Cardiac muscle cell (in vitro differentiated cells and primary cell): ENCODE measurements around the gene PELI3. TPM values are rescaled to one million over a fixed set of nuclear protein-coding genes. Genes with fewer than 3 reads are reported as not detected.

Experiments used
- DNase-seq, 2 donors: peaks; one replicate each; pipeline versions ENCODE4 v3.0.0 to v3.0.0-alpha.2; 2010 to 2017; ENCODE audit warnings: low read depth in 1 of 2, low spot score in 1 of 2
- H3K27ac ChIP-seq: fragments of 200-600 bp; sonication (generic); 2 replicates; pipeline ENCODE4 v1.5.1; 2016
- H3K27me3 ChIP-seq: fragments of 200-600 bp; sonication (generic); 2 replicates; pipeline ENCODE4 v1.6.0; 2016; ENCODE audit warnings: control low read depth
- H3K36me3 ChIP-seq: fragments of 200-600 bp; sonication (generic); 2 replicates; pipeline ENCODE4 v1.5.1; 2016; ENCODE audit warnings: control low read depth
- H3K4me1 ChIP-seq: fragments of 200-600 bp; sonication (generic); 2 replicates; pipeline ENCODE4 v1.8.1; 2017; ENCODE audit warnings: low read depth, mild to moderate bottlenecking, mixed run types
- H3K4me3 ChIP-seq: fragments of 200-600 bp; sonication (generic); 2 replicates; pipeline ENCODE4 v1.5.1; 2016; ENCODE audit warnings: mild to moderate bottlenecking
- H3K9me3 ChIP-seq: fragments of 200-600 bp; sonication (generic); 2 replicates; pipeline ENCODE4 v1.5.1; 2017; ENCODE audit warnings: low read depth, mild to moderate bottlenecking, control low read depth
- polyA plus RNA-seq: library from polyadenylated mRNA; unstranded; fragments of >200 nt; fragmentation: Nextera tagmentation; extraction: Ambion mirVana; gene quantifications from 2 replicates; pipeline ENCODE4 v1.2.1, GENCODE V29; 2016
- total RNA-seq: library from RNA; depleted of rRNA; stranded (reverse); fragments of >200 nt; gene quantifications from 2 replicates; pipeline ENCODE4 v1.2.3, GENCODE V29; 2016
- TF ChIP-seq, protein P1 (sequence below): IDR thresholded peaks from 2 replicates; pipeline ENCODE4 v1.5.1; 2012; ENCODE audit warnings: low read depth, mild to moderate bottlenecking, low read length

PELI3 gene
- total and polyA plus RNA-seq, 2 experiments from 2014 or later: 16.4 to 30.9 TPM

DNA sequence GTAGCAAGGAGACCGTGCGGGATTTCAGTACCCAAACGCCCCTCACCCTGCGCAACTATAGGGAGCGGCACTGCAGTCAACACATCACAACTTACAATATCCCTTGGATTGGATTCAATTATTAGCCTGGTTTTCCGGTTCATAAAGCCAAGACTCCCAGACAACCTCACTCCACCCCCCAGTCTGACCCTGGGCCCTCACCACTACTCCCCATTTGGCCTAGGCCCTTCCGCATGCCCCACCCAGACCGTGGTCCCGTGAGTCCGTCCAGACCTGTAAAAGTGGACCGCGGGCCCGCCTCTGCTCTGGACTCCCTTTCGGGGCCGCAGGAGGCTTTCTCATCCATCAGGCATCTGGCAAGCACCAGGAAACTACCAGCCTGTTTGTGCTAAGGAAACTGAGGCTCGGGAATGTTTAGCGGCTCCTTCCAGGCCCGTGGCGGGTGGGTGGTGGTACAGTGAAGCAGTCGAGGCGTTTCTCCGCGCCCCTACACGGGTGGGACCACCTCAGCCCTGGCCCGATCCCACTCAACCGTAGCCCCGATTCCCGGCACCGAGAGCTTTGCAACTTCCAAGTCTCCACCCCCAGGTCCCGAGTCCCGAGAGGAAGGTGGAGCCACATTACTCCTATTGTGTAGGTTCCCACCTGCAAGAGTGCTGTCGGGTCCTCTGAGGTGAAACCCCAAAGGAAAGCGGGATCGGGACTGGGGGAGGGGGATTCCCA is 12.8 kb downstream of the PELI3 start:
- H3K4me1 ChIP-seq: no peaks in the 10 kb centered on the region
- TF ChIP-seq, protein P1, sequence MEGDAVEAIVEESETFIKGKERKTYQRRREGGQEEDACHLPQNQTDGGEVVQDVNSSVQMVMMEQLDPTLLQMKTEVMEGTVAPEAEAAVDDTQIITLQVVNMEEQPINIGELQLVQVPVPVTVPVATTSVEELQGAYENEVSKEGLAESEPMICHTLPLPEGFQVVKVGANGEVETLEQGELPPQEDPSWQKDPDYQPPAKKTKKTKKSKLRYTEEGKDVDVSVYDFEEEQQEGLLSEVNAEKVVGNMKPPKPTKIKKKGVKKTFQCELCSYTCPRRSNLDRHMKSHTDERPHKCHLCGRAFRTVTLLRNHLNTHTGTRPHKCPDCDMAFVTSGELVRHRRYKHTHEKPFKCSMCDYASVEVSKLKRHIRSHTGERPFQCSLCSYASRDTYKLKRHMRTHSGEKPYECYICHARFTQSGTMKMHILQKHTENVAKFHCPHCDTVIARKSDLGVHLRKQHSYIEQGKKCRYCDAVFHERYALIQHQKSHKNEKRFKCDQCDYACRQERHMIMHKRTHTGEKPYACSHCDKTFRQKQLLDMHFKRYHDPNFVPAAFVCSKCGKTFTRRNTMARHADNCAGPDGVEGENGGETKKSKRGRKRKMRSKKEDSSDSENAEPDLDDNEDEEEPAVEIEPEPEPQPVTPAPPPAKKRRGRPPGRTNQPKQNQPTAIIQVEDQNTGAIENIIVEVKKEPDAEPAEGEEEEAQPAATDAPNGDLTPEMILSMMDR: no peak
- no peaks in the 10 kb centered on the region for H3K27me3 ChIP-seq
- H3K4me3 ChIP-seq: peak overlapping the region; percentile 60
- H3K27ac ChIP-seq: peak overlapping the region; percentile 97
- H3K9me3 ChIP-seq: no peaks in the 10 kb centered on the region
- no peaks in the 10 kb centered on the region for H3K36me3 ChIP-seq
- peak in 1 of 2 donors; percentile 45 for DNase-seq

DNA sequence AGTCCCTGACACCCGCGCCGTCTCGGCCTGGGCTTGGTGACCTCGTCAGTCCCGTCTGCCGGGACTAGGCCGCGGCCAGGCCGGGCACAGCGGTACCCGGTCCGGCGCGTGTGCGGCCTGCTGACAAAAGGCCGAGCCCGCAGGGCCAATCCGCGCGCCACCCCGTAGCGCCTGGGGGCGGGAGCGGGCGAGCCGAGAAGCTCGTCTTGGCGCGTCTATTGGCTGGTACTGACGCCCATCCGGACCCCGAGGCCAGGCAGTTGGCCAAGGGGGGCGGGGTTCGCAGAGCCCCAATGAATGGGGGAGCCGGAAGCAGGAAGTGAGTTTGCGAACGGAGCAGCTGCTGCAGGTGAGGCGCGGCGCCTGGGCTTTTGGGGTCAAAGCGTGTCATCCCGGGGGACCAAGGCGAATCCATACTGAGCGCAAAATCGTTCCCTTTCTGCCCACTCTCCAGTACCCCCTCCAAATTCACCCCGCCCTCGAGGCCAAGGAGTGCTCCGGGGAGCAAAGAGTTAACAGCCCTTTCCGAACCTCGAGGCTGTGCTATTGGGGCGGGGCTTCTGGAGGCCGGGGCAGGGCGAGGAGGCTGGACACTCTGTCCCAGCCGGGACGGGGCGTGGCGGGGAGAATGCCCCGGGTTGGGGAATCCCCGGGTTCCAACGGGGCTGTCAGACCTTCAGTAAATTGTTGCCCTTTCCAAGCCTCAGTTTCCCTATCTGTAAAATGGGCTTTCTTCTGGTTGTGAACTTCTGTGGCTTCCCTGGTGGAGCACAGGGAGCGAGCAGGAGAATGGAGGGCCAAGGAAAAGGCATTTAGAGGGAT is 13.6 kb downstream of the PELI3 start, which contains the start of gene DPP3:
Gene DPP3, plus strand, starts transcription at position 318 of the 822 bp plus-strand sequence. CDS start 1,767 bp downstream, outside the sequence.
- H3K36me3 ChIP-seq: no peaks in the 10 kb centered on the region
- DNase-seq: peak; percentile 98 to 99
- TF ChIP-seq, protein P1: no peak
- H3K4me3 ChIP-seq: peak within 1 kb of the TSS; percentile 60
- no peaks in the 10 kb centered on the region for H3K27me3 ChIP-seq
- H3K9me3 ChIP-seq: no peaks in the 10 kb centered on the region
- no peaks in the 10 kb centered on the region for H3K4me1 ChIP-seq
- peak within 1 kb of the TSS; percentile 97 for H3K27ac ChIP-seq

DNA sequence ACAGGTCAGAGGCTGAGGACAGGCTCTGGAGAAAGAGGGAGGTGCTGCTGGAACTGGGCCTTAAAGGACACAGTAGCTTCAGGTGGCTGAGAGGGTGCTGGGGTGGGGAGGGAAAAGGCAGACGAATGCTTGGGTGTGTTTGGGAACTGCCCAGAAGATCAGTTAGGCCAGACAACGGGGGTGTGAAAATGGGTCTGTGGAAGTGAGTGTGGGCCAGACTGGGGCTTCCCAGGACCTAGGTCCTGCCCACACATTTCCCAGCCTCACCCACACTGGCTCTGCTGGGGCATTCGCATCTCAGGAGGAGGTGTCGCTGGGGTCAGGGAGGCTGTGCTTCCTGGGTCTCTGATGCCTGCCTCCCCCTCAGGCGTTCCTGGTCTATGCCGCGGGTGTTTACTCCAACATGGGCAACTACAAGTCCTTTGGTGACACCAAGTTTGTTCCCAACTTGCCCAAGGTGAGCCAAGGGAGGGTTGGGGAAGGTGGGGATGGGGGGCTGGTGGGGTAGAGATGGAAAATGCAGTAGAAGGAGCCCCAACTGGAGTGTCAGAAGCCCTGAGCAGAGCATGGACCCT is 18.2 kb downstream of the PELI3 start:
- Histone ChIP-seq H3K36me3 (no peaks in the 10 kb centered on the region), H3K27me3 (no peaks in the 10 kb centered on the region), H3K9me3 (no peaks in the 10 kb centered on the region), H3K4me3 (no peak overlapping the region), H3K4me1 (no peaks in the 10 kb centered on the region), H3K27ac (no peak overlapping the region)
- TF ChIP-seq, protein P1: no peak
- DNase-seq: no peak

DNA sequence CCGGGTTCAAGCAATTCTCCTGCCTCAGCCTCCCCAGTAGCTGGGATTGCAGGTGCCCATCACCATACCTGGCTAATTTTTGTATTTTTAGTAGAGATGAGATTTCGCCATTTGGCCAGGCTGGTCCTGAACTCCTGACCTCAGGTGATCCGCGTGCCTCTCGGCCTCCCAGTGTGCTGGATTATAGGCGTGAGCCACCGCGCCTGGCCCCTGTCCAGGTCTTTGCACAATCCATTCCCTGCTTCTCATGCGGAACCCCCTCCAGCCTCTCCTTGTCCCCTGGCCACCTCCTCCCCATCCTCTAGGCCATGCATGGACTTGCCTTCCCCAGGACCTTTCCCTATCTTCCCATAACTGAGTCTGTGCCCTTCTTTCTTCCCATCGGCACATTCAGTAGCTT is 22.3 kb downstream of the PELI3 start:
- no peak for DNase-seq
- Histone ChIP-seq H3K36me3 (no peaks in the 10 kb centered on the region), H3K4me1 (no peaks in the 10 kb centered on the region), H3K9me3 (no peaks in the 10 kb centered on the region), H3K27ac (no peak overlapping the region), H3K4me3 (no peak overlapping the region), H3K27me3 (no peaks in the 10 kb centered on the region)
- TF ChIP-seq, protein P1: no peak

DNA sequence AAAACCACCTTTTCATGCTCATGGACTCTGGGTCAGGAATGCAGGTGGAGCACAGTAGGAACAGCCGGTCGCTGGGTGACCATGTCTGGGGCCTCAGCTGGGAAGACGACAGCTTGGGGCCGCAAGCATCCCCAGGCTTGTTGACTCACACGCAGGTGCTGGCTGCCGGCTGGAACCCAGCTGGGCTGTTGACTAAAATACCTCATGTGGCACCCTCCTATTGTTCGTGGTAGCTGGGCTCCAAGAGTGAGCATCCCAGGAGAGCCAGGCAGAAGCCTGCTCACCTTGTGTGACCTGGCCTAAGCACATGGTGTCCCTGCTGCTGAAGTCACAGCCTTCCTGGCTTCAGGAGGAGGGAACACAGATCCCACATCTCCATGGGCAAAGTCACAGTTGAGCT is 22.9 kb downstream of the PELI3 start:
- DNase-seq: no peak
- Histone ChIP-seq H3K9me3 (no peaks in the 10 kb centered on the region), H3K36me3 (no peaks in the 10 kb centered on the region), H3K27me3 (no peaks in the 10 kb centered on the region), H3K4me3 (no peak overlapping the region), H3K27ac (no peak overlapping the region), H3K4me1 (no peaks in the 10 kb centered on the region)
- TF ChIP-seq, protein P1: no peak
